ENCODE measurements around the gene CC2D1B. TPM values are rescaled to one million over a fixed set of nuclear protein-coding genes. Genes with fewer than 3 reads are reported as not detected.

Gene CC2D1B
- total and polyA plus RNA-seq, 2 experiments from 2014 or later = 5.7 to 13.1 TPM

DNA sequence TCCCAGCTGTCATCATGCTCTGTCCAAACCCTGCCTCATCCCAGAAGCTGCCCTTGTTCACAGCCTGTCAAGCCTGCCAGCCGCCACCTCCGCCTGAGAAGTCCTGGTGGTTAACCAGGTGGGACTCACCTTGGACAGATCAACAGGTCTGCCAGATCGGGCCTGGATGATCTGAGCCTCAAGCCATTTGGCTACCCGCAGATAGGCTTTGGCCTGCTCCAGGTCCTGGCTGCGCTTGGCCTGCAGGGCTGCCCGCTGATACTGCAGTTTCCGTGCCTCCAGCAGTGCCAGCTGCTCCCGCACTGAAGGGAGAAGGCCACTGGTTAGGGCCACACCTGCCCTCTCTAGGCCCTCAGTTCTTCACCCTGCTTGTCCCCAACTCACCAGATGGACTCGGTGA, 8.6 kb downstream of the CC2D1B start (continued):
- TF ChIP-seq, protein P1, sequence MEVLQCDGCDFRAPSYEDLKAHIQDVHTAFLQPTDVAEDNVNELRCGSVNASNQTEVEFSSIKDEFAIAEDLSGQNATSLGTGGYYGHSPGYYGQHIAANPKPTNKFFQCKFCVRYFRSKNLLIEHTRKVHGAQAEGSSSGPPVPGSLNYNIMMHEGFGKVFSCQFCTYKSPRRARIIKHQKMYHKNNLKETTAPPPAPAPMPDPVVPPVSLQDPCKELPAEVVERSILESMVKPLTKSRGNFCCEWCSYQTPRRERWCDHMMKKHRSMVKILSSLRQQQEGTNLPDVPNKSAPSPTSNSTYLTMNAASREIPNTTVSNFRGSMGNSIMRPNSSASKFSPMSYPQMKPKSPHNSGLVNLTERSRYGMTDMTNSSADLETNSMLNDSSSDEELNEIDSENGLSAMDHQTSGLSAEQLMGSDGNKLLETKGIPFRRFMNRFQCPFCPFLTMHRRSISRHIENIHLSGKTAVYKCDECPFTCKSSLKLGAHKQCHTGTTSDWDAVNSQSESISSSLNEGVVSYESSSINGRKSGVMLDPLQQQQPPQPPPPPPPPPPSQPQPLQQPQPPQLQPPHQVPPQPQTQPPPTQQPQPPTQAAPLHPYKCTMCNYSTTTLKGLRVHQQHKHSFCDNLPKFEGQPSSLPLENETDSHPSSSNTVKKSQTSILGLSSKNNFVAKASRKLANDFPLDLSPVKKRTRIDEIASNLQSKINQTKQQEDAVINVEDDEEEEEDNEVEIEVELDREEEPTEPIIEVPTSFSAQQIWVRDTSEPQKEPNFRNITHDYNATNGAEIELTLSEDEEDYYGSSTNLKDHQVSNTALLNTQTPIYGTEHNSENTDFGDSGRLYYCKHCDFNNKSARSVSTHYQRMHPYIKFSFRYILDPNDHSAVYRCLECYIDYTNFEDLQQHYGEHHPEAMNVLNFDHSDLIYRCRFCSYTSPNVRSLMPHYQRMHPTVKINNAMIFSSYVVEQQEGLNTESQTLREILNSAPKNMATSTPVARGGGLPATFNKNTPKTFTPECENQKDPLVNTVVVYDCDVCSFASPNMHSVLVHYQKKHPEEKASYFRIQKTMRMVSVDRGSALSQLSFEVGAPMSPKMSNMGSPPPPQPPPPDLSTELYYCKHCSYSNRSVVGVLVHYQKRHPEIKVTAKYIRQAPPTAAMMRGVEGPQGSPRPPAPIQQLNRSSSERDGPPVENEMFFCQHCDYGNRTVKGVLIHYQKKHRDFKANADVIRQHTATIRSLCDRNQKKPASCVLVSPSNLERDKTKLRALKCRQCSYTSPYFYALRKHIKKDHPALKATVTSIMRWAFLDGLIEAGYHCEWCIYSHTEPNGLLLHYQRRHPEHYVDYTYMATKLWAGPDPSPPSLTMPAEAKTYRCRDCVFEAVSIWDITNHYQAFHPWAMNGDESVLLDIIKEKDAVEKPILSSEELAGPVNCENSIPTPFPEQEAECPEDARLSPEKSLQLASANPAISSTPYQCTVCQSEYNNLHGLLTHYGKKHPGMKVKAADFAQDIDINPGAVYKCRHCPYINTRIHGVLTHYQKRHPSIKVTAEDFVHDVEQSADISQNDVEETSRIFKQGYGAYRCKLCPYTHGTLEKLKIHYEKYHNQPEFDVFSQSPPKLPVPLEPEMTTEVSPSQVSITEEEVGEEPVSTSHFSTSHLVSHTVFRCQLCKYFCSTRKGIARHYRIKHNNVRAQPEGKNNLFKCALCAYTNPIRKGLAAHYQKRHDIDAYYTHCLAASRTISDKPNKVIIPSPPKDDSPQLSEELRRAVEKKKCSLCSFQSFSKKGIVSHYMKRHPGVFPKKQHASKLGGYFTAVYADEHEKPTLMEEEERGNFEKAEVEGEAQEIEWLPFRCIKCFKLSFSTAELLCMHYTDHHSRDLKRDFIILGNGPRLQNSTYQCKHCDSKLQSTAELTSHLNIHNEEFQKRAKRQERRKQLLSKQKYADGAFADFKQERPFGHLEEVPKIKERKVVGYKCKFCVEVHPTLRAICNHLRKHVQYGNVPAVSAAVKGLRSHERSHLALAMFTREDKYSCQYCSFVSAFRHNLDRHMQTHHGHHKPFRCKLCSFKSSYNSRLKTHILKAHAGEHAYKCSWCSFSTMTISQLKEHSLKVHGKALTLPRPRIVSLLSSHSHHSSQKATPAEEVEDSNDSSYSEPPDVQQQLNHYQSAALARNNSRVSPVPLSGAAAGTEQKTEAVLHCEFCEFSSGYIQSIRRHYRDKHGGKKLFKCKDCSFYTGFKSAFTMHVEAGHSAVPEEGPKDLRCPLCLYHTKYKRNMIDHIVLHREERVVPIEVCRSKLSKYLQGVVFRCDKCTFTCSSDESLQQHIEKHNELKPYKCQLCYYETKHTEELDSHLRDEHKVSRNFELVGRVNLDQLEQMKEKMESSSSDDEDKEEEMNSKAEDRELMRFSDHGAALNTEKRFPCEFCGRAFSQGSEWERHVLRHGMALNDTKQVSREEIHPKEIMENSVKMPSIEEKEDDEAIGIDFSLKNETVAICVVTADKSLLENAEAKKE (CRISPR knock-in tag; IDR thresholded peaks at IDR 0.05) = no peak
- no peak for TF ChIP-seq CREB1 (CRISPR knock-in tag; IDR thresholded peaks at IDR 0.05; ENCODE audit: low read depth)

DNA sequence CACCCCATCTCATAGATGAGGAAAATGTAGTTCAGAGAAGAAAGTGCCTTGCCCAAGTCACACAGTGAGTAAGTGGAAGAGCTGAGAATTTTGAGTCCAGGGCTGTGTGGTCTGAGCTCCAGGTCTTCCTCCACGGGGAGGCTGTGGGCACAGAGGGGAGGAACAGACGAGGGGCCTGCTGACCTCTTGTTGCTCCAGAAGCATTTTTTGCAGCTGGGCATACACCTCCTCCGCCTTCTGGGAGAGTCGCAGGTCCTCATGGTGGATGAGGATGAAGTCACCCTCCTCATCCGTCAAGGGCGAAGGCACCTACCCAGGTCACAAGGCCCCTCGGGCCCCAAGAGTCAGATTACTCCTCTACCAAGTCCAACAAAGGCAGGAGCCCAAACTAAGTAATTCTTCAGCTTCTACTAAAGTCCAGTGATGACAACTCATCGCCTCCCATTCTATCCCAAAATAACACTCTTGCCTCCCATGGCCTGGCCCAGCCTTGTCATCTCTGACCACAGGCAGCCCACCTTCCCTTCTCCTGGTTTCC, 9.1 kb downstream of the CC2D1B start:
- TF ChIP-seq ZNF114 (CRISPR knock-in tag; IDR thresholded peaks at IDR 0.05) = no peak
- no peak for TF ChIP-seq STAT1 (IDR thresholded peaks at IDR 0.05; ENCODE audit: unreplicated experiment)
- TF ChIP-seq JUNB (IDR thresholded peaks at IDR 0.05; ENCODE audit: unreplicated experiment) = no peak
- TF ChIP-seq, protein P2, sequence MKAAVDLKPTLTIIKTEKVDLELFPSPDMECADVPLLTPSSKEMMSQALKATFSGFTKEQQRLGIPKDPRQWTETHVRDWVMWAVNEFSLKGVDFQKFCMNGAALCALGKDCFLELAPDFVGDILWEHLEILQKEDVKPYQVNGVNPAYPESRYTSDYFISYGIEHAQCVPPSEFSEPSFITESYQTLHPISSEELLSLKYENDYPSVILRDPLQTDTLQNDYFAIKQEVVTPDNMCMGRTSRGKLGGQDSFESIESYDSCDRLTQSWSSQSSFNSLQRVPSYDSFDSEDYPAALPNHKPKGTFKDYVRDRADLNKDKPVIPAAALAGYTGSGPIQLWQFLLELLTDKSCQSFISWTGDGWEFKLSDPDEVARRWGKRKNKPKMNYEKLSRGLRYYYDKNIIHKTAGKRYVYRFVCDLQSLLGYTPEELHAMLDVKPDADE (IDR thresholded peaks at IDR 0.05) = no peak
- TF ChIP-seq, protein P3, sequence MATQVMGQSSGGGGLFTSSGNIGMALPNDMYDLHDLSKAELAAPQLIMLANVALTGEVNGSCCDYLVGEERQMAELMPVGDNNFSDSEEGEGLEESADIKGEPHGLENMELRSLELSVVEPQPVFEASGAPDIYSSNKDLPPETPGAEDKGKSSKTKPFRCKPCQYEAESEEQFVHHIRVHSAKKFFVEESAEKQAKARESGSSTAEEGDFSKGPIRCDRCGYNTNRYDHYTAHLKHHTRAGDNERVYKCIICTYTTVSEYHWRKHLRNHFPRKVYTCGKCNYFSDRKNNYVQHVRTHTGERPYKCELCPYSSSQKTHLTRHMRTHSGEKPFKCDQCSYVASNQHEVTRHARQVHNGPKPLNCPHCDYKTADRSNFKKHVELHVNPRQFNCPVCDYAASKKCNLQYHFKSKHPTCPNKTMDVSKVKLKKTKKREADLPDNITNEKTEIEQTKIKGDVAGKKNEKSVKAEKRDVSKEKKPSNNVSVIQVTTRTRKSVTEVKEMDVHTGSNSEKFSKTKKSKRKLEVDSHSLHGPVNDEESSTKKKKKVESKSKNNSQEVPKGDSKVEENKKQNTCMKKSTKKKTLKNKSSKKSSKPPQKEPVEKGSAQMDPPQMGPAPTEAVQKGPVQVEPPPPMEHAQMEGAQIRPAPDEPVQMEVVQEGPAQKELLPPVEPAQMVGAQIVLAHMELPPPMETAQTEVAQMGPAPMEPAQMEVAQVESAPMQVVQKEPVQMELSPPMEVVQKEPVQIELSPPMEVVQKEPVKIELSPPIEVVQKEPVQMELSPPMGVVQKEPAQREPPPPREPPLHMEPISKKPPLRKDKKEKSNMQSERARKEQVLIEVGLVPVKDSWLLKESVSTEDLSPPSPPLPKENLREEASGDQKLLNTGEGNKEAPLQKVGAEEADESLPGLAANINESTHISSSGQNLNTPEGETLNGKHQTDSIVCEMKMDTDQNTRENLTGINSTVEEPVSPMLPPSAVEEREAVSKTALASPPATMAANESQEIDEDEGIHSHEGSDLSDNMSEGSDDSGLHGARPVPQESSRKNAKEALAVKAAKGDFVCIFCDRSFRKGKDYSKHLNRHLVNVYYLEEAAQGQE (IDR thresholded peaks at IDR 0.05; ENCODE audit: unreplicated experiment) = no peak
- TF ChIP-seq NANOG (IDR thresholded peaks at IDR 0.05; ENCODE audit: borderline replicate concordance) = no peak
- no peak for TF ChIP-seq ZNF331 (CRISPR knock-in tag; IDR thresholded peaks at IDR 0.05; ENCODE audit: low read depth)
- Histone ChIP-seq H4K20me1 (replicated peaks; ENCODE audit: insufficient read depth) (no peaks in the 10 kb centered on the region), H2AFZ (no peak overlapping the region), H3K36me3 (ENCODE audit: insufficient read depth) (peaks cover 18% of the 10 kb centered on the region), H3F3A (replicated peaks; ENCODE audit: low read depth) (0 out of 2 replicates have a peak, but pooled peaks cover 4% of the 10 kb centered on the region), H3K4me2 (no peak overlapping the region), H3K79me2 (replicated peaks; ENCODE audit: insufficient read depth) (no peaks in the 10 kb centered on the region), H3K27me3 (ENCODE audit: insufficient read depth) (no peaks in the 10 kb centered on the region), H3K9me2 (ENCODE audit: insufficient read depth) (no peaks in the 10 kb centered on the region), H3K4me1 (ENCODE audit: insufficient read depth) (0 out of 2 replicates have a peak, but pooled peaks cover 3% of the 10 kb centered on the region), H3K4me3 (no peak overlapping the region), H3K27ac (ENCODE audit: low read depth) (no peak overlapping the region)
- Mint-ChIP-seq H3K9me3 (no peaks in the 10 kb centered on the region), H3K4me1 (peaks cover 2% of the 10 kb centered on the region; the same call in 1 of the 3 replicates), H3K4me3 (no peak overlapping the region), H3K36me3 (ENCODE audit: low read depth) (peaks cover 82% of the 10 kb centered on the region), H3K27me3 (ENCODE audit: insufficient read depth, low read depth, poor library complexity) (peaks cover 22% of the 10 kb centered on the region), H3K27ac (no peak overlapping the region)
- ATAC-seq = no peak
- DNase-seq (ENCODE audit: low spot score) = no peak
